SK-N-SH treated with all-trans-retinoic acid at 6 μM for 48 hours (cell line): ENCODE results near the gene SAMD4A.

ENCODE experiments used
- ATAC-seq: fragments of 200-7000 bp; cut with Tn5 transposase; 3 replicates; pipeline ENCODE4 v1.9.1; 2020; ENCODE audit warnings: mild to moderate bottlenecking, moderate library complexity
- ARNTL ChIP-seq: fragments of 450-650 bp; formaldehyde crosslinking; IDR thresholded peaks from 2 replicates; pipeline ENCODE4 v1.5.0; 2020; ENCODE audit warnings: low read depth, mild to moderate bottlenecking, moderate library complexity, borderline replicate concordance
- BACH2 ChIP-seq: fragments of 250-450 bp; sonication (Bioruptor Pico); IDR thresholded peaks from 2 replicates; pipeline ENCODE4 v1.9.0; 2021; ENCODE audit warnings: mild to moderate bottlenecking, borderline replicate concordance
- CREB5 ChIP-seq: fragments of 250-450 bp; sonication (Bioruptor Pico); IDR thresholded peaks from 2 replicates; pipeline ENCODE4 v1.5.1; 2020; ENCODE audit warnings: low read depth, mild to moderate bottlenecking, moderate library complexity
- CSDC2 ChIP-seq: fragments of 250-450 bp; sonication (Bioruptor Pico); IDR thresholded peaks from 2 replicates; pipeline ENCODE4 v1.5.0; 2020; ENCODE audit warnings: mild to moderate bottlenecking, moderate library complexity
- ESRRG ChIP-seq: fragments of 250-450 bp; sonication (Bioruptor Pico); IDR thresholded peaks from 2 replicates; pipeline ENCODE4 v1.6.1; 2021; ENCODE audit warnings: mild to moderate bottlenecking
- GLIS3 ChIP-seq: fragments of 250-450 bp; sonication (Bioruptor Pico); IDR thresholded peaks from 2 replicates; pipeline ENCODE4 v1.5.0; 2020; ENCODE audit warnings: mild to moderate bottlenecking, moderate library complexity
- ISL1 ChIP-seq: fragments of 250-450 bp; sonication (Bioruptor Pico); IDR thresholded peaks from 2 replicates; pipeline ENCODE4 v2.1.2; 2022; ENCODE audit warnings: mild to moderate bottlenecking, moderate library complexity
- OSR1 ChIP-seq: fragments of 250-450 bp; sonication (Bioruptor Pico); IDR thresholded peaks from 2 replicates; pipeline ENCODE4 v1.8.0; 2022; ENCODE audit warnings: moderate library complexity, mild to moderate bottlenecking, inconsistent platforms
- POU6F1 ChIP-seq: fragments of 250-450 bp; sonication (Bioruptor Pico); IDR thresholded peaks from 2 replicates; pipeline ENCODE4 v1.8.0; 2021; ENCODE audit warnings: low read depth, mild to moderate bottlenecking, moderate library complexity, borderline replicate concordance
- PPARA ChIP-seq: fragments of 250-450 bp; sonication (Bioruptor Pico); IDR thresholded peaks from 2 replicates; pipeline ENCODE4 v1.5.0; 2020; ENCODE audit warnings: mild to moderate bottlenecking, borderline replicate concordance
- RARB ChIP-seq: fragments of 250-450 bp; sonication (Bioruptor Pico); IDR thresholded peaks from 2 replicates; pipeline ENCODE4 v1.8.0; 2021; ENCODE audit warnings: mild to moderate bottlenecking, moderate library complexity
- TCF4 ChIP-seq: fragments of 250-450 bp; sonication (Bioruptor Pico); IDR thresholded peaks from 2 replicates; pipeline ENCODE4 v1.8.0; 2021; ENCODE audit warnings: mild to moderate bottlenecking, moderate library complexity, borderline replicate concordance
- TOX ChIP-seq: fragments of 250-450 bp; sonication (Bioruptor Pico); IDR thresholded peaks from 2 replicates; pipeline ENCODE4 v1.8.0; 2021; ENCODE audit warnings: mild to moderate bottlenecking, moderate library complexity, borderline replicate concordance
- TSHZ2 ChIP-seq: fragments of 250-450 bp; sonication (Bioruptor Pico); IDR thresholded peaks from 2 replicates; pipeline ENCODE4 v1.5.0; 2020; ENCODE audit warnings: mild to moderate bottlenecking, moderate library complexity
- ZC3H10 ChIP-seq: fragments of 250-450 bp; sonication (Bioruptor Pico); IDR thresholded peaks from 2 replicates; pipeline ENCODE4 v1.5.1; 2021; ENCODE audit warnings: mild to moderate bottlenecking, moderate library complexity
- ZFP3 ChIP-seq: fragments of 250-450 bp; sonication (Bioruptor Pico); IDR thresholded peaks from 2 replicates; pipeline ENCODE4 v1.5.0; 2020; ENCODE audit warnings: mild to moderate bottlenecking, moderate library complexity
- ZFP30 ChIP-seq: fragments of 450-650 bp; formaldehyde crosslinking; IDR thresholded peaks from 2 replicates; pipeline ENCODE4 v1.5.0; 2022; ENCODE audit warnings: mild to moderate bottlenecking, moderate library complexity
- ZNF565 ChIP-seq: fragments of 450-650 bp; formaldehyde crosslinking; conservative IDR thresholded peaks from 2 replicates; pipeline ENCODE4 v1.5.0; 2020; ENCODE audit warnings: low read depth, mild to moderate bottlenecking, moderate library complexity
- ZNF70 ChIP-seq: fragments of 450-650 bp; formaldehyde crosslinking; IDR thresholded peaks from 2 replicates; pipeline ENCODE4 v1.5.0; 2020; ENCODE audit warnings: mild to moderate bottlenecking, moderate library complexity
- ZNF8 ChIP-seq: fragments of 450-650 bp; formaldehyde crosslinking; IDR thresholded peaks from 2 replicates; pipeline ENCODE4 v1.5.0; 2020; ENCODE audit warnings: mild to moderate bottlenecking, moderate library complexity
- TF ChIP-seq, protein P1 (sequence below): fragments of 250-450 bp; sonication (Bioruptor Pico); IDR thresholded peaks from 2 replicates; pipeline ENCODE4 v1.5.1; 2021; ENCODE audit warnings: mild to moderate bottlenecking, moderate library complexity
- TF ChIP-seq, protein P2 (sequence below): fragments of 250-450 bp; sonication (Bioruptor Pico); IDR thresholded peaks from 2 replicates; pipeline ENCODE4 v1.8.0; 2020; ENCODE audit warnings: mild to moderate bottlenecking, moderate library complexity, borderline replicate concordance

The SAMD4A gene

DNA sequence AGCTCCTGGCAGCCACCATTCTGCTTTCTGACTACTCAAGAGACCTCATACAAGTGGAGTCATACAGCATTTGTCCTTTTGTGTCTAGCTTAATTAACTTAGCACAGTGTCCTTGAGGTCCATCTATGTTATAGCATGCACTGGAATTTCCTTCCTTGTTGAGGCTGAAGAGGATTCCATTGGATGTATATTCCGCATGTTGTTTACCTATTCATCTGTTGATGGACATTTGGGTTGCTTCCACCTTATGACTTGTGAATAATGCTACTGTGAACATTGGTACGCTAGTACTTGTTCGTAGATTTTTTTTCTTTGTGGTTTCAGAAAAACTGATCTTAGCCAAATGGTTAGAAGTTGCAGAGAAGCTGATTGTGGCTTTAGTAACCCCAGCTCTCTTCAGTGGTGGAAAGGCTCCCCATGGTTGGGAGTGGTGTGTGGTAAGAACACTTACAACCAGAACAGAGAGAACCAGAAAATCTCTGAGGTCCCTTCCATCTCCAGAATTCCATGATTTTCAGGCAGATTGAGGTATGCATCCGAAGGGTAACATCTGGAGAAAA lies 118.4 kb downstream of the SAMD4A start:
- ATAC-seq: no peak
- TF ChIP-seq CSDC2 (CRISPR knock-in tag) (no peak), RARB (no peak), ZNF8 (CRISPR knock-in tag) (no peak), ARNTL (no peak), POU6F1 (CRISPR knock-in tag) (no peak), ZFP30 (CRISPR knock-in tag) (no peak), ZNF565 (CRISPR knock-in tag) (no peak), ZFP3 (no peak), ZC3H10 (CRISPR knock-in tag) (no peak), PPARA (CRISPR knock-in tag) (no peak), ZNF70 (no peak), BACH2 (CRISPR knock-in tag) (no peak), TOX (CRISPR knock-in tag) (no peak), GLIS3 (CRISPR knock-in tag) (no peak), OSR1 (CRISPR knock-in tag) (no peak), TCF4 (CRISPR knock-in tag) (no peak)
- TF ChIP-seq, protein P1, sequence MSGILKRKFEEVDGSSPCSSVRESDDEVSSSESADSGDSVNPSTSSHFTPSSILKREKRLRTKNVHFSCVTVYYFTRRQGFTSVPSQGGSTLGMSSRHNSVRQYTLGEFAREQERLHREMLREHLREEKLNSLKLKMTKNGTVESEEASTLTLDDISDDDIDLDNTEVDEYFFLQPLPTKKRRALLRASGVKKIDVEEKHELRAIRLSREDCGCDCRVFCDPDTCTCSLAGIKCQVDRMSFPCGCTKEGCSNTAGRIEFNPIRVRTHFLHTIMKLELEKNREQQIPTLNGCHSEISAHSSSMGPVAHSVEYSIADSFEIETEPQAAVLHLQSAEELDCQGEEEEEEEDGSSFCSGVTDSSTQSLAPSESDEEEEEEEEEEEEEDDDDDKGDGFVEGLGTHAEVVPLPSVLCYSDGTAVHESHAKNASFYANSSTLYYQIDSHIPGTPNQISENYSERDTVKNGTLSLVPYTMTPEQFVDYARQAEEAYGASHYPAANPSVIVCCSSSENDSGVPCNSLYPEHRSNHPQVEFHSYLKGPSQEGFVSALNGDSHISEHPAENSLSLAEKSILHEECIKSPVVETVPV (CRISPR knock-in tag): no peak
- TF ChIP-seq, protein P2, sequence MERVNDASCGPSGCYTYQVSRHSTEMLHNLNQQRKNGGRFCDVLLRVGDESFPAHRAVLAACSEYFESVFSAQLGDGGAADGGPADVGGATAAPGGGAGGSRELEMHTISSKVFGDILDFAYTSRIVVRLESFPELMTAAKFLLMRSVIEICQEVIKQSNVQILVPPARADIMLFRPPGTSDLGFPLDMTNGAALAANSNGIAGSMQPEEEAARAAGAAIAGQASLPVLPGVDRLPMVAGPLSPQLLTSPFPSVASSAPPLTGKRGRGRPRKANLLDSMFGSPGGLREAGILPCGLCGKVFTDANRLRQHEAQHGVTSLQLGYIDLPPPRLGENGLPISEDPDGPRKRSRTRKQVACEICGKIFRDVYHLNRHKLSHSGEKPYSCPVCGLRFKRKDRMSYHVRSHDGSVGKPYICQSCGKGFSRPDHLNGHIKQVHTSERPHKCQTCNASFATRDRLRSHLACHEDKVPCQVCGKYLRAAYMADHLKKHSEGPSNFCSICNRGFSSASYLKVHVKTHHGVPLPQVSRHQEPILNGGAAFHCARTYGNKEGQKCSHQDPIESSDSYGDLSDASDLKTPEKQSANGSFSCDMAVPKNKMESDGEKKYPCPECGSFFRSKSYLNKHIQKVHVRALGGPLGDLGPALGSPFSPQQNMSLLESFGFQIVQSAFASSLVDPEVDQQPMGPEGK: no peak

GRCh38 chr14:54686219-54686870 lies 119.4 kb downstream of the SAMD4A start:
- ATAC-seq: no peak
- no peak for TF ChIP-seq ZNF565 (CRISPR knock-in tag)
- TF ChIP-seq GLIS3 (CRISPR knock-in tag): no peak
- TF ChIP-seq RARB: no peak
- no peak for TF ChIP-seq TSHZ2
- no peak for TF ChIP-seq CREB5 (CRISPR knock-in tag)
- TF ChIP-seq ZFP3: no peak
- TF ChIP-seq PPARA (CRISPR knock-in tag): no peak
- TF ChIP-seq BACH2 (CRISPR knock-in tag): no peak
- TF ChIP-seq, protein P1 (CRISPR knock-in tag): no peak
- TF ChIP-seq ARNTL: no peak
- no peak for TF ChIP-seq ISL1 (CRISPR knock-in tag)
- TF ChIP-seq POU6F1 (CRISPR knock-in tag): no peak
- TF ChIP-seq ZFP30 (CRISPR knock-in tag): no peak
- TF ChIP-seq ZNF8 (CRISPR knock-in tag): no peak
- no peak for TF ChIP-seq ZNF70
- no peak for TF ChIP-seq ESRRG (CRISPR knock-in tag)
- no peak for TF ChIP-seq CSDC2 (CRISPR knock-in tag)
- no peak for TF ChIP-seq TOX (CRISPR knock-in tag)
- TF ChIP-seq ZC3H10 (CRISPR knock-in tag): no peak
- no peak for TF ChIP-seq OSR1 (CRISPR knock-in tag)
- TF ChIP-seq, all 23 proteins: peak for 0
